Erythroblast (primary cell): ENCODE measurements around the gene FAM13C.
"Not testable (repeated sequence)": the region's sequence is repeated elsewhere in the genome, so short reads cannot be mapped to it uniquely, and the experiment has no call there.

ENCODE experiments used
- GATA1 ChIP-seq: IDR thresholded peaks from 2 replicates; pipeline ENCODE4 v1.6.1; 2011; ENCODE audit warnings: low read depth, mild to moderate bottlenecking, control low read depth, low read length, moderate library complexity
- POLR2A ChIP-seq: IDR thresholded peaks from 2 replicates; pipeline ENCODE4 v1.6.1; 2011; ENCODE audit warnings: mild to moderate bottlenecking, low read length

- TF ChIP-seq POLR2A, GATA1: not testable (repeated sequence)
Measured at GRCh38 chr10:59239108-59239507, 123.2 kb downstream of the FAM13C start.
